Bronchial epithelial cell (primary cell): ENCODE data around the gene RAB23. TPM values are rescaled to one million over a fixed set of nuclear protein-coding genes. Genes with fewer than 3 reads are reported as not detected.

Experiments used
- DNase-seq: peaks from one replicate; pipeline ENCODE4 v3.0.0-alpha.2; 2010; ENCODE audit warnings: low read depth
- FAIRE-seq: peaks from 2 replicates; lab custom pipeline; 2011; peaks lifted over from hg19 to GRCh38; lab: Jason Lieb, UNC
- H3K27me3 ChIP-seq: 2 replicates; pipeline ENCODE4 v1.5.1; 2011; ENCODE audit warnings: low read length; ENCODE audit not compliant: control insufficient read depth, insufficient read depth
- H3K36me3 ChIP-seq: 2 replicates; pipeline ENCODE4 v1.5.1; 2011; ENCODE audit warnings: low read length; ENCODE audit not compliant: control insufficient read depth, insufficient read depth
- H3K4me3 ChIP-seq: 2 replicates; pipeline ENCODE4 v1.5.1; 2011; ENCODE audit warnings: mild to moderate bottlenecking, low read depth, low read length, control low read depth
- total RNA-seq: library from RNA; depleted of rRNA; stranded (reverse); fragments of >200 nt; gene quantifications from 2 replicates; pipeline ENCODE4 v1.2.1, GENCODE V29; 2014
- TF ChIP-seq, protein P1 (sequence below): IDR thresholded peaks from 2 replicates; pipeline ENCODE4 v1.5.1; 2011; ENCODE audit warnings: mild to moderate bottlenecking, moderate library complexity, low read length, control low read depth, inconsistent platforms; ENCODE audit not compliant: insufficient read depth, severe bottlenecking

Gene RAB23
- total RNA-seq, 1 donor from 2014 or later: 26.1 TPM

DNA sequence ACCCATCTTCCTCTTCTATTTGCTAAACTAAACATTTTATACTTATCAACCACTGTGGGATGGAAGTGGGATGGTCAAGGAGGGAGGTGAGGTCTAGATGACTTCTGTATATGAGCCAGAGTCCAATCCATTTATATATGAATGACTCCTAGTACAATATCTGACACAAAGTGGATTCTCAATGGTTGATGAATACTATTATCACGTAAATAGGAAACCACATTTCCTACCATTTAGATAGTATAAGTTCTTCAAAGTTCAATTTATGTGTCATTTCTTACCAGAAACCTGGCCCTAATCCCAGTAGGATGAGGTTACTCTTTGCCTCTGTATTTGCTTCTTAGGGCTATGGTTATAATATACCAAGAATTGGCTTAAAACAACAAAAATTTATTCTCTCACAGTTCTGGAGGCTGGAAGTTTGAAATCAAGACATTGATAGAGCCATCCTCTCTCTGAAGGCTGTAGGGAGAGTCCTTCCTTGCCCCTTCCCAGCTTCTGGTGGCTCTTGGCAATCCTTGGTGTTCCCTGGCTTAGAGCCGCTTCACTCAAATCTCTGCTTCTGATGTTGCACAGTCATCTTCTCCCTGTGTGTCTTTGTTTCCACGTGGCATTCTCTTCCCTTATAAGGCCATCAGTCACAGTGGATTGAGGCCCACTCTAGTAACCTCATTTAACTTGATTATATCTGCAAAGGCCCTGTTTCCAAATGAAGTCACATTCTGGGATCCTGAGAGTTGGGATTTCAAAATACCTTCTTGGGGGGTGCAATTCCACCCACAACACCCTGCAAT lies 41.0 kb upstream of the RAB23 start:
- no peak overlapping the region for H3K4me3 ChIP-seq
- no peaks in the 10 kb centered on the region for H3K36me3 ChIP-seq
- no peak for FAIRE-seq
- H3K27me3 ChIP-seq: no peaks in the 10 kb centered on the region
- TF ChIP-seq, protein P1, sequence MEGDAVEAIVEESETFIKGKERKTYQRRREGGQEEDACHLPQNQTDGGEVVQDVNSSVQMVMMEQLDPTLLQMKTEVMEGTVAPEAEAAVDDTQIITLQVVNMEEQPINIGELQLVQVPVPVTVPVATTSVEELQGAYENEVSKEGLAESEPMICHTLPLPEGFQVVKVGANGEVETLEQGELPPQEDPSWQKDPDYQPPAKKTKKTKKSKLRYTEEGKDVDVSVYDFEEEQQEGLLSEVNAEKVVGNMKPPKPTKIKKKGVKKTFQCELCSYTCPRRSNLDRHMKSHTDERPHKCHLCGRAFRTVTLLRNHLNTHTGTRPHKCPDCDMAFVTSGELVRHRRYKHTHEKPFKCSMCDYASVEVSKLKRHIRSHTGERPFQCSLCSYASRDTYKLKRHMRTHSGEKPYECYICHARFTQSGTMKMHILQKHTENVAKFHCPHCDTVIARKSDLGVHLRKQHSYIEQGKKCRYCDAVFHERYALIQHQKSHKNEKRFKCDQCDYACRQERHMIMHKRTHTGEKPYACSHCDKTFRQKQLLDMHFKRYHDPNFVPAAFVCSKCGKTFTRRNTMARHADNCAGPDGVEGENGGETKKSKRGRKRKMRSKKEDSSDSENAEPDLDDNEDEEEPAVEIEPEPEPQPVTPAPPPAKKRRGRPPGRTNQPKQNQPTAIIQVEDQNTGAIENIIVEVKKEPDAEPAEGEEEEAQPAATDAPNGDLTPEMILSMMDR: no peak
- DNase-seq: peak; percentile 49

DNA sequence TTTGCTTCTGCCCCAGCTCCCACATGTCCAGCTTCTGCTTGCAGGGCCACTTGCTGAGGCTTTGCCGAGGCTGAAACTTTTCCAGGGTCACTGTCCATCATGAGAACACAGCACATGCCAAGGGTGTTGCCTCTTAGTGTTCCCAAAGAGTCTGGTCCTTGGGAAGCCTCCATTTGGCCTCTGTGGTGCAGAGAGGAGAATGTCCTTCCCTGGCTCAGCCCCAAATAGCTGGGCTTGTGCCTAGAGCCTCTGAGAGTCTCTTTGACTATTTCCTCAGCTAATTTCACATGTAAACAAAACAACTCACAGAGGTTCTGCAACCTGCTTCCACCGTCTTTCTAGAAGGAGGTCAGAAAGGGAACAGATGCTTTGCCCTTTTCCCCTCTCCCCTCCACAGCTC lies 40.4 kb upstream of the RAB23 start:
- TF ChIP-seq, protein P1: no peak
- no peaks in the 10 kb centered on the region for H3K36me3 ChIP-seq
- no peak overlapping the region for H3K4me3 ChIP-seq
- no peaks in the 10 kb centered on the region for H3K27me3 ChIP-seq
- DNase-seq: no peak
- FAIRE-seq: no peak

DNA sequence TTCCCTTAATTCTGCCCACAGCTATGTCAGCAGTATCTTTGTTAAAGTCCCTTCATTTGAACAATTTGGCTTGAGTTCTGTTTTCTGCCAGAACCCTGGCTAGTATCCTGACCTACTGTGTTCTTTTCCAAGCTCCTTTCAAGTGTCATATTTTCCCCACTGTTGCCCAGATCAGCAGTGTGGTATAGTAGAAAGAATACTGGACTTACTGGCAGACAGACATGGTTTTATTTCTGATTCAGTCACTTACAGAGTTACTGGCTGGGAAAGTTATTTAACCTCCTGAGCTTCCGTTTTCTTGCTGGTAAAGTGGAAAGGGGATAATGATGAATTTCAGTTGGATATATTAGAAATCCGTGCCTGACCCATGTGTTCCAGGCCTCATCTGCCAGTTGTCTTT lies 39.8 kb upstream of the RAB23 start:
- DNase-seq (no peak), FAIRE-seq (no peak)
- Histone ChIP-seq H3K27me3 (no peaks in the 10 kb centered on the region), H3K36me3 (no peaks in the 10 kb centered on the region), H3K4me3 (no peak overlapping the region)
- TF ChIP-seq, protein P1: no peak

DNA sequence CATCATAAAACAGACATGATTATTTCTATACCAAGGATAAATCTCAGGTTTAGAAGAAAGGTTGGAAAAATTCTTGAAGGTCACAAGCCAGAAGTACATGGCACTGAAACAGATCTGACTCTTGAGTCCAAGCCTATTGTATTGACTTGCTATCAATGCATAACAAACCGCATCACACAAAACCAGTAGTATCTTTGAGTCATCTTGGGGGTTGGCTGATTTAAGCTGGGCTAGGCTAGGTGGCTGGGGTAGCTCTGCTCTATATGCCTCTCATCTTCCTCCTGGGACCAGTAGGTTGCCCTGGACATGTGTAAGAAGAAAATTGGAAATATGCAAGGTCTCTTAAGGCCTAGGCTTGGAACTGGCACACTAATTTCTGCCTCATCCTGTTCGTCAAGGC lies 37.0 kb upstream of the RAB23 start:
- no peaks in the 10 kb centered on the region for H3K27me3 ChIP-seq
- H3K36me3 ChIP-seq: no peaks in the 10 kb centered on the region
- DNase-seq (no peak), FAIRE-seq (no peak)
- TF ChIP-seq, protein P1: no peak
- H3K4me3 ChIP-seq: no peak overlapping the region

DNA sequence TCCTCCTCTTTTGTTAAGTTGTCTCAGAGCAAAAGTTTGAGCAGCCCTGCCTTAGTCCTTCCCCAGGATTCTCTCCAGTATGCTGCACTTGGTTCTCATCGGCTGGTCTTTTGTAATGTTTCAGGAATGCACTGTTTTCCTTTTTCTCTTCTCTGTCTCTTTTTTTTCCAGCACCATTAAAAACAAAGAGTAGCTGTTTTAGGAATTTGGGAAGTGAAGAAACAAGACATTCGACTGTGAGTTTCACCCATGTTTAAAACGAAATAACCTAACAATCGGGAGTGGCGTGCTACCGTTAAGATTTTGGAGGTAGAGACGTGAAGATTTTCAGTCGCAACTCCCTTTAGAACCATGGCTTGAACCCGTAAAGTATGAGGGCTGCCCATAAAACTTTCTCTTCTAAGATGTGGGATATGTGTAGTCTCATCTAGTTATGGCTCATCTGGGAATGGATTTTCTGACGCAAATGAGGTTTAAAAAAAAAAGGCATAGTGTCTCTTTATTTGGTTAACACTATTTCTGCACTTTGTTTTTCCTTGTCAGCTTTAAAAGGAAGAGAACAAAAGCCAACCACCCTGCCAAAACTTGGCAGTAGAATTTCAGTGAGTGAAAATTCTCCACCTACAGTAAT lies 35.9 kb upstream of the RAB23 start:
- no peaks in the 10 kb centered on the region for H3K27me3 ChIP-seq
- no peaks in the 10 kb centered on the region for H3K36me3 ChIP-seq
- H3K4me3 ChIP-seq: no peak overlapping the region
- FAIRE-seq (no peak), DNase-seq (no peak)
- TF ChIP-seq, protein P1: no peak
